Activated CD4-positive, alpha-beta memory T cell treated with anti-CD3 and anti-CD28 coated beads for 36 hours (primary cell): ENCODE data around the gene PTPRQ. TPM values are rescaled to one million over a fixed set of nuclear protein-coding genes. Genes with fewer than 3 reads are reported as not detected.

ENCODE experiments used
- CTCF ChIA-PET: fragments of 350-600 bp; sonication (Branson Sonifier 250); formaldehyde crosslinking; loops from one replicate; lab custom pipeline; 2021; ENCODE audit warnings: antibody characterized with exemption, inconsistent platforms; lab: Charles Lee
- POLR2A ChIA-PET: fragments of 350-600 bp; sonication (Branson Sonifier 250); formaldehyde crosslinking; loops from one replicate; lab custom pipeline; 2021; ENCODE audit warnings: antibody characterized with exemption; lab: Charles Lee
- DNase-seq: peaks from one replicate; pipeline ENCODE4 v3.0.0-alpha.2; 2020
- H3K27ac Mint-ChIP-seq: one replicate; pipeline ENCODE4 v1.8.0; 2021; ENCODE audit warnings: mixed read lengths
- H3K27me3 Mint-ChIP-seq: one replicate; pipeline ENCODE4 v1.8.0; 2021; ENCODE audit warnings: mixed read lengths
- H3K36me3 Mint-ChIP-seq: one replicate; pipeline ENCODE4 v1.8.0; 2021; ENCODE audit warnings: mixed read lengths
- H3K4me1 Mint-ChIP-seq: one replicate; pipeline ENCODE4 v1.8.0; 2021; ENCODE audit warnings: low read depth, mixed read lengths
- H3K4me3 Mint-ChIP-seq: one replicate; pipeline ENCODE4 v1.8.0; 2021; ENCODE audit warnings: mild to moderate bottlenecking, mixed read lengths
- H3K9me3 Mint-ChIP-seq: one replicate; pipeline ENCODE4 v1.8.0; 2021; ENCODE audit warnings: mixed read lengths
- intact Hi-C: fragments of 100-400 bp; cut with micrococcal nuclease; formaldehyde crosslinking; loops from one replicate; pipeline ENCODE4 v1.15.1; 2023
- total RNA-seq, 2 experiments: library from RNA; stranded (reverse); gene quantifications; one replicate each; pipeline ENCODE4 v1.2.3, GENCODE V29; 2021

PTPRQ gene
- total RNA-seq, 2 experiments from 2014 or later: not detected

DNA sequence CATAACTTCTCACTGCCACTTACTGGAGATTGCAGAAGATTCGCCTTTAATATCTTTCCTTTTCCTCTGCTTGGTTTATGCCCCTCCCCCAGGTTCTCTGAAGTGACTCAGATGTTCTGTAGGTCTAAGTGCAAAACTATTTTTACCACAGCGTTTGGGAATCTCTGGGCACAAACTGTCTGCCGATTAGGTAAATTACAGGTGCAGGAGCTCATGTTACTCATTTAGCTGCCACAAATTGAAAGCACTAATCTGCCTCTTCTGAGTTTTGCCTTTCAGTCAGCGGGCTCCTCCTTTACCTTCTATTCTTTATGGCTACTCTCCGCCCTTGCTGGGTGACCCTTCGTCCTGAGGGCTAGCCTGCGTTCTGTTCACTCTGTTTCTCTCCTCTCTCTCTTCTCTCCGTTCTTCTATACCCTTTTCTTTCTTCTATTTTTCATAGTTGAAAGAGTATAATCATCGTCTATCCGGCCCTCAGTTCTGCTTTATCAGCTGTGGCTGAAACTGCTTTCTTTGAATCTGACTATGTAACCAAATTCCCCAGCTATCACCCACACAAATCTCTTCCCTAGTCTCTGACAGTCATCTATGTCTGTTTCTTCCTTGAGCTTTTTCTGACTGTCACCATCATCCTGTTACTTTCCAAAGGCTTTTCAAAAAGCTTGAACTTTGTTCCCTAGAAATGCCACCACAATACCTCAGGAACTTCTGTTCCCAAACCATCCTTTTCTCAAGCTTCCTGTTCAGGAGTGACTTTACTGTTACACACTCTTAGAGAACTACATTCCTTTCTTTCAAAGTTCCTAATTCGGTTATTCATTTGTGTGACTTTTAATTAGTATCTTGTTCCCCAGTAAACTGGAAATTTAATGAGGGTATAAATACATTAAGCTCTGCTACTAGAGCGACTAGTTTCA, 259.1 kb downstream of the PTPRQ start:
- no peaks in the 10 kb centered on the region for H3K4me1 Mint-ChIP-seq
- H3K27me3 Mint-ChIP-seq: peaks cover 8% of the 10 kb centered on the region
- intact Hi-C loops: no loop called here
- ChIA-PET CTCF (no interaction called here), POLR2A (no interaction called here)
- no peaks in the 10 kb centered on the region for H3K9me3 Mint-ChIP-seq
- no peaks in the 10 kb centered on the region for H3K36me3 Mint-ChIP-seq
- no peak overlapping the region for H3K4me3 Mint-ChIP-seq
- no peak overlapping the region for H3K27ac Mint-ChIP-seq
- no peak for DNase-seq

DNA sequence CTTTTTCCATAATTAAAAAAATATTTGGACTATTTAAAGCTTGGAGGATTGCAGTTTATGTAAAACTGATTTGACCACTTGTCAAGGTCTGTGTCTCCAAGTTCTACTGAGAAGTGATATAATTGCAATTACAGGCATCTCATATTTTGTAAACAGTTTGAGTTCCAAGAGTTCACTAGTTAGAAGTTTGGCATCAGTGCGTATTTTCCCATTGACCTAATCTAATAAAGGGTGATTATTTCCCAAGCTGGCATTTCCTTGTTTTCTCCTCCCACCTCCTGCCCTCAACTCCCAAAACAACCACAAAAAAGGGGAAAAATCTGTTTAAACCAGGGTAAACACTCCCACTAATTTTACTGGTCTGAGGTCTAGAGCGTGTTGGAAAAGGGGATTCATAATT, 260.4 kb downstream of the PTPRQ start:
- Mint-ChIP-seq H3K4me1 (no peaks in the 10 kb centered on the region), H3K4me3 (no peak overlapping the region), H3K9me3 (no peaks in the 10 kb centered on the region), H3K36me3 (peaks cover 1% of the 10 kb centered on the region), H3K27me3 (peaks cover 17% of the 10 kb centered on the region), H3K27ac (no peak overlapping the region)
- CTCF ChIA-PET: no interaction called here
- POLR2A ChIA-PET: no interaction called here
- DNase-seq: no peak
- intact Hi-C loops: no loop called here

DNA sequence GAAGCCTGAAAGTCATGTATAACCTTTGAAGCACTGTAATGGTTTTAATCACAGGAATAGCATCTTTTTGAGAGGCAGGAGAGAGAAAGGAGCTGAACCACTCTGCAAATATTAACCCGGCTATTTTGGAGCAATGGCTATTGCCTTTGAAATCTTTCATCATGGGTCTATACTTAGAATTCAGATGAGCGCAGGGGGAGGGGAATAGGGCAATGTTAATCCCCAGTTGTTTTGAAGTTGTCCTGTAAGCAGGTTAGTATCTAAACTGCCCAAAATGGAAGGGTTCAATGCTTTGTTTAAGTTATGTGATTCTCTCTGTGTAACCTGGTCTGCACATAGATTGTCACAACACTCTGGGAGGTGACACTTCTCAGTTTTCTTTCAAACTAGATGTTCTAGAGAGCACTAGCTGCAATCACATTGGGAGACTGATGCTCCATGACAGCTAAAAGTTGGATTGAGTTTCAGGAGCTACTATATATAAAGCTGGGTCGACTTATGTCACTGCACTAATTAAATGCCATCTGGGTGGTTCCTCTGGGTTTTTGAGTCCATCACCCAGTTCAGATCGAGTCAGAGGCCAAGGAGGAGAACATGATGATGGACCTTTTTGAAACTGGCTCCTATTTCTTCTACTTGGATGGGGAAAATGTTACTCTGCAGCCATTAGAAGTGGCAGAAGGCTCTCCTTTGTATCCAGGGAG, 263.2 kb downstream of the PTPRQ start, which contains the start of gene MYF6:
TSS of gene MYF6 (plus strand) at position 509 of the 704 bp plus-strand sequence. CDS start at position 595, 86 bp downstream.
- peaks cover 20% of the 10 kb centered on the region for H3K27me3 Mint-ChIP-seq
- H3K4me3 Mint-ChIP-seq: no peak within 1 kb of the TSS
- CTCF ChIA-PET: no interaction called here
- peaks cover 1% of the 10 kb centered on the region for H3K36me3 Mint-ChIP-seq
- H3K4me1 Mint-ChIP-seq: no peaks in the 10 kb centered on the region
- no peak within 1 kb of the TSS for H3K27ac Mint-ChIP-seq
- POLR2A ChIA-PET: no interaction called here
- intact Hi-C loops: no loop called here
- no peaks in the 10 kb centered on the region for H3K9me3 Mint-ChIP-seq
- DNase-seq: no peak

DNA sequence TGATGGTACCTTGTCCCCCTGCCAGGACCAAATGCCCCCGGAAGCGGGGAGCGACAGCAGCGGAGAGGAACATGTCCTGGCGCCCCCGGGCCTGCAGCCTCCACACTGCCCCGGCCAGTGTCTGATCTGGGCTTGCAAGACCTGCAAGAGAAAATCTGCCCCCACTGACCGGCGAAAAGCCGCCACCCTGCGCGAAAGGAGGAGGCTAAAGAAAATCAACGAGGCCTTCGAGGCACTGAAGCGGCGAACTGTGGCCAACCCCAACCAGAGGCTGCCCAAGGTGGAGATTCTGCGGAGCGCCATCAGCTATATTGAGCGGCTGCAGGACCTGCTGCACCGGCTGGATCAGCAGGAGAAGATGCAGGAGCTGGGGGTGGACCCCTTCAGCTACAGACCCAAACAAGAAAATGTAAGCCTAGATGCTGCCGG, 263.8 kb downstream of the PTPRQ start:
- Mint-ChIP-seq H3K36me3 (peaks cover 1% of the 10 kb centered on the region), H3K27ac (no peak overlapping the region), H3K4me1 (no peaks in the 10 kb centered on the region), H3K27me3 (peaks cover 20% of the 10 kb centered on the region), H3K9me3 (no peaks in the 10 kb centered on the region), H3K4me3 (no peak overlapping the region)
- DNase-seq: no peak
- intact Hi-C loops: no loop called here
- ChIA-PET POLR2A (no interaction called here), CTCF (no interaction called here)

DNA sequence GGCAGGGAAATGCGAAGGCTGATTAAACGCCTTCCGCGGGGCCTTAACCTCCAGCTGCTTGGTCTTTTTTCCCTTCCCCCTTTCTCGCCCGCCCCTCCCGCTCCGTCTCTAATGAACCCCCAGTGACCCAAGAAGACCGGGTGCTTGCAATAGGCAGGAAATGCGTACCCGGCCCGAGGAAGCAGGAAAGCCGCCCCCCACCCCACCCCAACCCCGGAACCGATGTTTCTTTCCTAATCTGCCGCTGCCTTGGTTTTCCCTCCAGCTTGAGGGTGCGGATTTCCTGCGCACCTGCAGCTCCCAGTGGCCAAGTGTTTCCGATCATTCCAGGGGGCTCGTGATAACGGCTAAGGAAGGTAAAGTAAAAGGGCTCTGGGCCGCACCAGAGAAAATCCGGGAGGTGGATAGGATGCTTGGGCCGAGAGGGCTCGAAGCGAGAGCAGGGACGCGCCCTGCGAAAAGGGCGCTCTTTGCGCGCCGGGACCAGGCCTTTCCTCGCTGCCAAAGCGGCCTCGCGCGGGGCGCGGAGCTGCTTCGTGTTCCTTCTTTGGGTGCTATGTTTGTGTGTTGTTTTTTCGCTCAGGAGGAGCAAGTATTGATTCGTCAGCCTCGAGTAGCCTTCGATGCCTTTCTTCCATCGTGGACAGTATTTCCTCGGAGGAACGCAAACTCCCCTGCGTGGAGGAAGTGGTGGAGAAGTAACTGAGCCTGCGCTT, 264.4 kb downstream of the PTPRQ start:
- DNase-seq: no peak
- Mint-ChIP-seq H3K36me3 (peaks cover 1% of the 10 kb centered on the region), H3K4me3 (no peak overlapping the region), H3K27ac (no peak overlapping the region), H3K4me1 (no peaks in the 10 kb centered on the region), H3K27me3 (peaks cover 20% of the 10 kb centered on the region), H3K9me3 (no peaks in the 10 kb centered on the region)
- CTCF ChIA-PET: no interaction called here
- POLR2A ChIA-PET: no interaction called here
- intact Hi-C loops: no loop called here

DNA sequence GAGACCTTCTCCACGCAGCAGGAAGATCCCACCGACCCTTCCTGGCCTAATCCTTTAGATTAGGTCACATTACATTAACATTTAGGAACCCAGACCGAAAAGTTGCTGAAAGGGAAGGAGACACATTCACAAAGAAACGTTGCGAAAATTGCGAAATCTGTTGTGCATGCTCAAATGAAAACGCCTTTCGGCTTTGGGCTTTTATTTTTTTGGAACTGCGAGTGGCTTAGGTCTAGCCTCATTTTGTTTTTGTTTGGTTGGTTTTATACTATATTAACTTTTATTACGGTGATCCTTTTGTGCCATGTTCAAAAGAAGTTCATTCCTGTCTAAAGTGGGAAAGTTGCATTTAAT, 264.9 kb downstream of the PTPRQ start:
- Mint-ChIP-seq H3K9me3 (no peaks in the 10 kb centered on the region), H3K27me3 (peaks cover 20% of the 10 kb centered on the region), H3K27ac (no peak overlapping the region), H3K4me1 (no peaks in the 10 kb centered on the region), H3K4me3 (no peak overlapping the region), H3K36me3 (peaks cover 1% of the 10 kb centered on the region)
- no peak for DNase-seq
- ChIA-PET POLR2A (no interaction called here), CTCF (no interaction called here)
- intact Hi-C loops: no loop called here

DNA sequence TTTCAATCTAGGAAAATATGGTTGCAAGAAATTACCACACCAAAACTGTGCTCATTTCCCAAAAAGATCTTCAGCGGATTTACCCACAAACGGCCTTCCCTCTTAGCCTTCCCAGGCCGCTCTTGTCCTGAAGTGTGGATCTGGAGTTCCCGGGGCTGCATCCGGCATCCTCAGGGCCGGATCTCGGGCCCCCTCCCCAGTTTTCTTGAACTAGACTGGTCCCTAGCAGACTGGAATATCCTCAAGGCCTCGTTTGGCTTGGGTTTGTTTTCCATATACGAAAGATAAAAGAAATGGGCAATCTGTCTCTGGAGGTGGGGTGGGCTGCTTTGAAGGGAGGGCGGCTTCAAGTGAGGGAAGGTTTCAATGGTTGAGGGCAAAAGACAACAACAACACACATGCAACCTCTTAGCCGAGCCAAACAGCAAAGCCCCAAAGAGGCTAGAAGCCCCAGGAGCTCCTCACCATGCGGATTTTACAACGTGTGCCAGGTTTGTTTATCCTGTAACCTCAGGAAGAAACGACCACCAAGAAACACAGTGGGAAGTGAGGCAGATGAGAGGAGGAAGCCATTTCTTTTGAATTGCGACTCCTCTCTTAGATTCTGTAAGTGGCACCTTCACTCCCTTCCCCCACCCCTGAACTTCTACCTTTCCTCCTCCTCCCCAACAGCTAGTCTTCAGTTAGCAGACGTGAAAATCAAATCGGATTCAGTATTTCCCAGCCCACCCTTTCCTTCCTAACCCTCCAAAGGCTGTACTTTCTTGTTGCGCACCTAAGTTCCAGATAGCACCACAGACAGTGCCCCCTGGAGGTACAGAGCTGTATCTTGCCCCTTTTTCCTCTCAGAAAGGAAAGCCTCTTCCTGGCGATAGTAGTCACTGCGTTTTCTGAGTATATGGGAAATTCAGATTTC, 266.0 kb downstream of the PTPRQ start:
- intact Hi-C loops: no loop called here
- ChIA-PET POLR2A (no interaction called here), CTCF (no interaction called here)
- Mint-ChIP-seq H3K4me3 (no peak overlapping the region), H3K4me1 (no peaks in the 10 kb centered on the region), H3K9me3 (no peaks in the 10 kb centered on the region), H3K27me3 (peaks cover 24% of the 10 kb centered on the region), H3K27ac (no peak overlapping the region), H3K36me3 (peaks cover 1% of the 10 kb centered on the region)
- no peak for DNase-seq

DNA sequence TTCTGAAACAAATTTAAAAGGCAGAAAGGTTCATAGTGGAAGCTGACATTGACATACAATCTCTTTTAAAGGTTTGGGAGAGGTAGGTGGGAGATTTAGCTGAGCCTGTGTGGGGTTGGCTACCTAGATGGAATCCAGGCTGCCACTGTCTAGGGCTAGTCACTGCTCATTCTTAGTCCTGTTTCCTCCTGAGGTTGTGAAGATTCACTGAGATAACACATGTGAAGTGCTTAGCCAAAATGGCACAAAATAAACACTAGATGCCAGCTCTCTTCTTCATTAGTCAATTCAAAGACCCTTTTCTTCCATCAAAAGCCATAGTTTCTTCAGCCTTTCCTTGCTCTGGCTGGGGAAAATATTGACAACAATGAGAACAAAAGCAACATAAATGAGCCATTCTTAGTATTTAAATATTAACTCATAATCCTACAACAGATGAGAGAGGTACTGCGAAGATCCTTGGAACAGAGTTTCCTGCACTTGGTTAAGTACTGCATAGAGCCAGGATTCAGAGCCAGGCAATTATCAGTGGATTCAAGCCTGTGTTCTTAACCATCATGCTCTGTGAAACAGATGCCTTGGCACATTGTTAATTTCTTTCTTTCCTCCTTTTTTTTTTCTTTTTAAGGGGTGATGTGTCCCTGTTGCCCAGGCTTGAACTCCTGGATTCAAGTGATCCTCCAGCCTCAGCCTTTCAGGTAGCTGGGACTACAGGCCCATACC, 266.9 kb downstream of the PTPRQ start:
- Mint-ChIP-seq H3K36me3 (peaks cover 1% of the 10 kb centered on the region), H3K27ac (no peak overlapping the region), H3K9me3 (no peaks in the 10 kb centered on the region), H3K4me1 (no peaks in the 10 kb centered on the region), H3K27me3 (peaks cover 25% of the 10 kb centered on the region), H3K4me3 (no peak overlapping the region)
- ChIA-PET POLR2A (no interaction called here), CTCF (interaction anchor here (0.8 kb wide), 1 partner anchor 40 kb away, joined by 4 read pairs; no protein-coding TSS in a partner anchor)
- no peak for DNase-seq
- intact Hi-C loops: no loop called here

DNA sequence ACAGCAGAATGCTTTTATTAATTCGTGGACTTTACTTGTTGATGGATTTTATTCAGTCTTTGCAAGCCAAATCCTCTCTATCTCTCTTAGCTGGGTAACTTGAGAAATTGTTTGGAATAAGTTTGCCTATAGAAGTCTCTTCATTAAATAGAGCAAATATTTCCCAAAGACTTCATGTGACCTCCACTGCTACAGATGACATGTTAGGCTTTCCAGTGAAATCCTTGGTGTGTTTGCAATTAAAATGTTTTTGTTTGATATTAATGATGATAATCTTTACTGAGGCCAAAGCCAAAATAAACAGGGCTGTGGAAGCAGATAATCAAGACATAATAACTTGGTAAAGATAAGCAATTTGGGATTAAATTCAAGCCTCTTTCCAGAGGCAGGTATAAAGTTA, 267.8 kb downstream of the PTPRQ start:
- Mint-ChIP-seq H3K27ac (no peak overlapping the region), H3K4me1 (no peaks in the 10 kb centered on the region), H3K27me3 (peaks cover 28% of the 10 kb centered on the region), H3K9me3 (no peaks in the 10 kb centered on the region), H3K36me3 (peaks cover 1% of the 10 kb centered on the region), H3K4me3 (no peak overlapping the region)
- no peak for DNase-seq
- ChIA-PET POLR2A (no interaction called here), CTCF (interaction anchor here (0.8 kb wide), 1 partner anchor 39 kb away, joined by 4 read pairs; no protein-coding TSS in a partner anchor)
- intact Hi-C loops: no loop called here

DNA sequence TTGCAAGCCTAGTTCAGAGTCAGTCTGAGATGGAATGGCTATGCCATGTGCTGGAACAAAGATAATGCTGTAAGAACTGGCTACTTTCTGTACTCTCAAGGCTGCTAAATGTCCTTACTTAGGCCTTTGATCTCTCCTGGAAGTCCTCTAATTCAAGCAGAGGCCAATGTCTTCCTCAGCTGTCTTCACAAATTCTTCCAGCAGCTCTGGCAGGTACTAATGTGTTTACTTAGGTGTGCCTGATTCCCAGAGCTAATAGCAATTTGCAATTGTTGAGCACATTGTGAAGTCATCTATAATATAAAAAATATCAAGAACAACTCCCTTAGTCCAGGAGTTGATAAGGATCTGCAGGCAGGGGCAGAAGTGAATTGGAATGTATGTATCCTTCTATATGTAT, 268.8 kb downstream of the PTPRQ start:
- Mint-ChIP-seq H3K27ac (no peak overlapping the region), H3K27me3 (peaks cover 20% of the 10 kb centered on the region), H3K36me3 (peaks cover 1% of the 10 kb centered on the region), H3K9me3 (no peaks in the 10 kb centered on the region), H3K4me1 (no peaks in the 10 kb centered on the region), H3K4me3 (no peak overlapping the region)
- ChIA-PET POLR2A (no interaction called here), CTCF (interaction anchor here (0.6 kb wide), 1 partner anchor 1159 kb away, joined by 3 read pairs; no protein-coding TSS in a partner anchor)
- intact Hi-C loops: no loop called here
- no peak for DNase-seq

DNA sequence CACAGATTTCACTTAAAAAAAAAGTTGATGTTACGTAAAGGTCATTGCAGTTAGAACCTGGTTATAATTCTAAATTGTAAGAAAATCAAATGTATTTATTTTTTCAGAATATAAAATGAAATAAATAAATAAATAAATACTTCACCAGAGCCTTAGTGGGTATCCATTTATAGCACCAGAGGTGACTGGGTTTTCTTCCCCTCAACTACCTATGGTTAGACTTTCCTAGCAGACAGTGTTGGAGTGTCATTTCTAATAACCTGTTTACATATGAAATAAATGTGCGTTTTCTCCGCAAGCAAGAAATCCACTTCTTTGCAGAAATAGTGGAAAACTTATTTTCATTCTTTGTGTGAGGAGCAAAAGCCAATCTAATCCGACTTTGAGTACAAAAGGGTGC, 269.4 kb downstream of the PTPRQ start:
- intact Hi-C loops: no loop called here
- POLR2A ChIA-PET: no interaction called here
- Mint-ChIP-seq H3K27me3 (peaks cover 19% of the 10 kb centered on the region), H3K4me1 (no peaks in the 10 kb centered on the region), H3K36me3 (peaks cover under 1% of the 10 kb centered on the region), H3K9me3 (no peaks in the 10 kb centered on the region), H3K27ac (no peak overlapping the region), H3K4me3 (no peak overlapping the region)
- CTCF ChIA-PET: no interaction called here
- DNase-seq: no peak
